ENCODE measurements around the gene FOXL2NB. TPM values are rescaled to one million over a fixed set of nuclear protein-coding genes. Genes with fewer than 3 reads are reported as not detected.

The FOXL2NB gene
- total RNA-seq, 4 donors from 2014 or later, result not detected

DNA sequence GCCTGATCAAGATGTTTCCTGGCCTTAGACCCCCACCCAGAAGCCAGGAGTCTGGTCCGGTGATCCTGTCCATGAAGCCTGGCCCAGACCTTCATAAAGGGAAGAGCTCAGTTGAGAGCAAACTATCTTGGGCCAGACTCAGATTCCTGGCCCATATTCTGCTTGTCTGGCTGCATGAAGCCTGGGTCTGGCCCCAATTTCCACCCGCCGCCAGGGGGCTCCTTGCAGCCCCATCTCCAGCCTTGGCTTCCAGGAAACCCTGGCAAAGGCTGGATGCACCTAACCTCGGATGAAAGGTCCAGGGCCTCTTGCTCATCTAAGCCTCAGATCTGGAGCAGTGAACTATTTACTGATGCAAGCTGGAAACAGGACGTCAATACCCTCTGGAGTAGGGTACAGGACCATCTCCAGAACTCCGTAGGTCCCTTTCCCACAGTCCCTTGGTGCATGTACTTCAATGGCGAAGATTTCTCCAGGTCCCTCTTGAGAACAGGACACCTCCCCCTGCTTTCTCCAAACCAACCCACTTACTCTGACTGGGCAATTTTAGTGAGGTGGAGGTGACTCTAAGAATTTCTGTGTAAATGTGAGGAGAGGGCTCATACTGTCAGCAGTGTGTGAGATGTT, 5.6 kb upstream of the FOXL2NB start:
- Histone ChIP-seq H3K27ac (no peak overlapping the region), H3K27me3 (peaks cover 93% of the 10 kb centered on the region), H3K4me1 (peaks cover 34 to 53% of the 10 kb centered on the region in 2 donors), H3K9me3 (no peaks in the 10 kb centered on the region), H3K4me3 (replicated peaks in 1 of 3) (no peak overlapping the region), H3K36me3 (no peaks in the 10 kb centered on the region)
- no peak for DNase-seq
- intact Hi-C loops (cut with DNase I), result no loop called here
- whole genome bisulfite sequencing, 2 donors, result 36 to 46% methylated on average over 6 to 7 of the region's 7 CpGs
- TF ChIP-seq, protein P1, sequence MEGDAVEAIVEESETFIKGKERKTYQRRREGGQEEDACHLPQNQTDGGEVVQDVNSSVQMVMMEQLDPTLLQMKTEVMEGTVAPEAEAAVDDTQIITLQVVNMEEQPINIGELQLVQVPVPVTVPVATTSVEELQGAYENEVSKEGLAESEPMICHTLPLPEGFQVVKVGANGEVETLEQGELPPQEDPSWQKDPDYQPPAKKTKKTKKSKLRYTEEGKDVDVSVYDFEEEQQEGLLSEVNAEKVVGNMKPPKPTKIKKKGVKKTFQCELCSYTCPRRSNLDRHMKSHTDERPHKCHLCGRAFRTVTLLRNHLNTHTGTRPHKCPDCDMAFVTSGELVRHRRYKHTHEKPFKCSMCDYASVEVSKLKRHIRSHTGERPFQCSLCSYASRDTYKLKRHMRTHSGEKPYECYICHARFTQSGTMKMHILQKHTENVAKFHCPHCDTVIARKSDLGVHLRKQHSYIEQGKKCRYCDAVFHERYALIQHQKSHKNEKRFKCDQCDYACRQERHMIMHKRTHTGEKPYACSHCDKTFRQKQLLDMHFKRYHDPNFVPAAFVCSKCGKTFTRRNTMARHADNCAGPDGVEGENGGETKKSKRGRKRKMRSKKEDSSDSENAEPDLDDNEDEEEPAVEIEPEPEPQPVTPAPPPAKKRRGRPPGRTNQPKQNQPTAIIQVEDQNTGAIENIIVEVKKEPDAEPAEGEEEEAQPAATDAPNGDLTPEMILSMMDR (IDR thresholded peaks at IDR 0.05), result peak in 3 of 6 experiments; percentile 7 to 25 (median 12)
- TF ChIP-seq POLR2A (IDR thresholded peaks at IDR 0.05), result no peak

- peaks cover 34 to 54% of the 10 kb centered on the region in 2 donors for H3K4me1 ChIP-seq
- no peaks in the 10 kb centered on the region for H3K36me3 ChIP-seq
- WGBS, 2 donors, result 87 to 92% methylated on average over 4 of the region's 4 CpGs
- TF ChIP-seq, protein P1 (IDR thresholded peaks at IDR 0.05), result no peak
- TF ChIP-seq POLR2A (IDR thresholded peaks at IDR 0.05), result no peak
- DNase-seq, result no peak
- H3K27ac ChIP-seq, result no peak overlapping the region
- H3K4me3 ChIP-seq (replicated peaks in 1 of 3), result no peak overlapping the region
- no peaks in the 10 kb centered on the region for H3K9me3 ChIP-seq
- intact Hi-C loops (cut with DNase I), result no loop called here
- H3K27me3 ChIP-seq, result peaks cover 93% of the 10 kb centered on the region
These were observed 4.7 kb upstream of the FOXL2NB start for GRCh38 chr3:138942271-138942670.

- peaks cover 93% of the 10 kb centered on the region for H3K27me3 ChIP-seq
- intact Hi-C loops (cut with DNase I), result no loop called here
These were observed 4.0 kb upstream of the FOXL2NB start for GRCh38 chr3:138942861-138943623.

GRCh38 chr3:138943724-138944653, 3.0 kb upstream of the FOXL2NB start:
- 16 to 21% methylated on average over 30 of the region's 30 CpGs for WGBS, 2 donors
- DNase-seq, result no peak
- H3K4me3 ChIP-seq (replicated peaks in 1 of 3), result no peak overlapping the region
- H3K27ac ChIP-seq, result no peak overlapping the region
- no peak for TF ChIP-seq POLR2A (IDR thresholded peaks at IDR 0.05)
- TF ChIP-seq, protein P1 (IDR thresholded peaks at IDR 0.05), result no peak
- peaks cover 22 to 40% of the 10 kb centered on the region in 2 donors for H3K4me1 ChIP-seq
- no peaks in the 10 kb centered on the region for H3K9me3 ChIP-seq
- H3K36me3 ChIP-seq, result no peaks in the 10 kb centered on the region
- H3K27me3 ChIP-seq, result peaks cover 86% of the 10 kb centered on the region
- intact Hi-C loops (cut with DNase I), result no loop called here

More at GRCh38 chr3:138942861-138943623, 4.0 kb upstream of the FOXL2NB start:
- Histone ChIP-seq H3K9me3 (no peaks in the 10 kb centered on the region), H3K27ac (no peak overlapping the region), H3K36me3 (no peaks in the 10 kb centered on the region), H3K4me1 (peaks cover 31 to 49% of the 10 kb centered on the region in 2 donors), H3K4me3 (replicated peaks in 1 of 3) (no peak overlapping the region)
- 20 to 26% methylated on average over 15 to 20 of the region's 25 CpGs for WGBS, 2 donors
- no peak for DNase-seq
- TF ChIP-seq, protein P1 (IDR thresholded peaks at IDR 0.05), result no peak
- no peak for TF ChIP-seq POLR2A (IDR thresholded peaks at IDR 0.05)
